Neutrophil (primary cell): ENCODE results near the gene WDR5.
"Not testable (repeated sequence)": the region's sequence is repeated elsewhere in the genome, so short reads cannot be mapped to it uniquely, and the experiment has no call there.

Experiments
- H3K27ac ChIP-seq: fragments of 200-600 bp; sonication (generic); 2 replicates; pipeline ENCODE4 v1.5.1; 2016; ENCODE audit warnings: mild to moderate bottlenecking, moderate library complexity
- H3K27me3 ChIP-seq: fragments of 200-600 bp; sonication (generic); 2 replicates; pipeline ENCODE4 v1.6.0; 2016; ENCODE audit warnings: mild to moderate bottlenecking
- H3K36me3 ChIP-seq: fragments of 200-600 bp; sonication (generic); 2 replicates; pipeline ENCODE4 v1.5.1; 2017
- H3K4me1 ChIP-seq, 2 experiments: fragments of 200-600 bp in 1 of 2; sonication (generic) in 1 of 2; 1 replicate in 1 of 2; 2 replicates in 1 of 2; pipeline versions ENCODE4 v1.5.1 to v1.6.1; 2013 to 2016; ENCODE audit warnings: low read depth in 1 of 2, low read length in 1 of 2, mild to moderate bottlenecking in 1 of 2, moderate library complexity in 1 of 2; ENCODE audit not compliant: control insufficient read depth in 1 of 2, insufficient read depth in 1 of 2
- H3K4me3 ChIP-seq, 2 experiments: fragments of 200-600 bp in 1 of 2; sonication (generic) in 1 of 2; 1 replicate in 1 of 2; 2 replicates in 1 of 2; pipeline ENCODE4 v1.5.1; 2013 to 2016; ENCODE audit warnings: low read depth in 1 of 2, low read length in 1 of 2, mild to moderate bottlenecking in 1 of 2, moderate library complexity in 1 of 2
- H3K9me3 ChIP-seq: fragments of 200-600 bp; sonication (generic); 2 replicates; pipeline ENCODE4 v1.5.1; 2016
- TF ChIP-seq, protein P1 (sequence below): fragments of 200-600 bp; sonication (generic); IDR thresholded peaks from 2 replicates; pipeline ENCODE4 v1.5.1; 2016; ENCODE audit warnings: antibody characterized with exemption

Gene WDR5

GRCh38 chr9:134101623-134102149, 34.2 kb upstream of the WDR5 start:
- Histone ChIP-seq H3K9me3 (no peaks in the 10 kb centered on the region), H3K36me3 (no peaks in the 10 kb centered on the region), H3K4me3 (no peak overlapping the region), H3K27me3 (peaks cover 9% of the 10 kb centered on the region), H3K4me1 (no peaks in the 10 kb centered on the region), H3K27ac (no peak overlapping the region)
- TF ChIP-seq, protein P1, sequence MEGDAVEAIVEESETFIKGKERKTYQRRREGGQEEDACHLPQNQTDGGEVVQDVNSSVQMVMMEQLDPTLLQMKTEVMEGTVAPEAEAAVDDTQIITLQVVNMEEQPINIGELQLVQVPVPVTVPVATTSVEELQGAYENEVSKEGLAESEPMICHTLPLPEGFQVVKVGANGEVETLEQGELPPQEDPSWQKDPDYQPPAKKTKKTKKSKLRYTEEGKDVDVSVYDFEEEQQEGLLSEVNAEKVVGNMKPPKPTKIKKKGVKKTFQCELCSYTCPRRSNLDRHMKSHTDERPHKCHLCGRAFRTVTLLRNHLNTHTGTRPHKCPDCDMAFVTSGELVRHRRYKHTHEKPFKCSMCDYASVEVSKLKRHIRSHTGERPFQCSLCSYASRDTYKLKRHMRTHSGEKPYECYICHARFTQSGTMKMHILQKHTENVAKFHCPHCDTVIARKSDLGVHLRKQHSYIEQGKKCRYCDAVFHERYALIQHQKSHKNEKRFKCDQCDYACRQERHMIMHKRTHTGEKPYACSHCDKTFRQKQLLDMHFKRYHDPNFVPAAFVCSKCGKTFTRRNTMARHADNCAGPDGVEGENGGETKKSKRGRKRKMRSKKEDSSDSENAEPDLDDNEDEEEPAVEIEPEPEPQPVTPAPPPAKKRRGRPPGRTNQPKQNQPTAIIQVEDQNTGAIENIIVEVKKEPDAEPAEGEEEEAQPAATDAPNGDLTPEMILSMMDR, result no peak

DNA sequence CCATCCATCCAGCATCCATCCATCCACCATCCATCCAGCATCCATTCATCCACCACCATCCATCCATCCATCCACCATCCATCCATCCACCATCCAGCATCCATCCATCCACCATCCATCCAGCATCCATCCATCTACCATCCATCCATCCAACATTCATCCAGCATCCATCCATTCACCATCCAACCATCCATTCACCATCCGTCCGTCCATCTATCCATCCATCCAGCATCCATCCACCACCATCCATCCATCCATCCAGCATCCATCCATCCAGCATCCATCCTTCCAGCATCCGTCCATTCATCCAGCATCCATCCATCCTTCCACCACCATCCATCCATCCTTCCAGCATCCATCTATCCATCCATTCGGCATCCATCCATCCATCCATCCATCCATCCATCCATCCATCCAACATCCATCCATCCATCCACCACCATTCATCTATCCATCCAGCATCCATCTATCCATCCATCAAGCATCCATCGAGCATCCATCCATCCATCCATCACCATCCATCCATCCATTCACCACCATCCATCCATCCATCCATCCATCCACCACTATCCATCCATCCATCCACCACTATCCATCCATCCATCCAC, 32.4 kb upstream of the WDR5 start:
- Histone ChIP-seq H3K36me3 (no peaks in the 10 kb centered on the region), H3K9me3 (no peaks in the 10 kb centered on the region), H3K27ac (no peak overlapping the region), H3K4me1 (no peaks in the 10 kb centered on the region), H3K27me3 (peaks cover 18% of the 10 kb centered on the region), H3K4me3 (no peak overlapping the region)
- TF ChIP-seq, protein P1, result no peak

- Histone ChIP-seq H3K9me3 (no peaks in the 10 kb centered on the region), H3K27me3 (peaks cover 9% of the 10 kb centered on the region), H3K36me3 (no peaks in the 10 kb centered on the region), H3K4me1 (no peaks in the 10 kb centered on the region), H3K4me3 (no peak overlapping the region), H3K27ac (no peak overlapping the region)
- TF ChIP-seq, protein P1, result no peak
Measured at GRCh38 chr9:134111064-134111463, 24.8 kb upstream of the WDR5 start.

- H3K4me1 ChIP-seq, result no peaks in the 10 kb centered on the region
- no peak overlapping the region for H3K27ac ChIP-seq
- TF ChIP-seq, protein P1, result no peak
- no peaks in the 10 kb centered on the region for H3K9me3 ChIP-seq
- no peaks in the 10 kb centered on the region for H3K36me3 ChIP-seq
- H3K4me3 ChIP-seq, result no peak overlapping the region
- peaks cover 9% of the 10 kb centered on the region for H3K27me3 ChIP-seq
Measured at GRCh38 chr9:134112561-134112960, 23.3 kb upstream of the WDR5 start.

DNA sequence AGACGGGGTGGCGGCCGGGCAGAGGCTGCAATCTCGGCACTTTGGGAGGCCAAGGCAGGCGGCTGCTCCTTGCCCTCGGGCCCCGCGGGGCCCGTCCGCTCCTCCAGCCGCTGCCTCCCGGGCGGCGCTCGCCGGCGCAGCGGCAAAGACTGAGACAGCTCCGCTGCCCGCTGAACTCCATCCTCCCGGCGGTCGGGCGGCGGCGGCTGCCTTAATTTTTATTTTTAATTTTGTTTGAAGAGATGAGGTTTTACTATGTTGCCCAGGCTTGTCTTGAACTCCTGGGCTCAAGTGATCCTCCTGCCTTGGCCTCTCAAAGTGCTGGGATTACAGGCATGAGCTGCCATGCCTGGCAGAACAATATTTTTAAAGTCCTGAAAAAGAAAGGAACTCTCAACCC, 16.9 kb upstream of the WDR5 start:
- H3K27me3 ChIP-seq, H3K9me3 ChIP-seq, H3K36me3 ChIP-seq, H3K27ac ChIP-seq, H3K4me3 ChIP-seq: not testable (repeated sequence)
- H3K4me1 ChIP-seq, result peaks cover 11 to 12% of the 10 kb centered on the region in 2 experiments

DNA sequence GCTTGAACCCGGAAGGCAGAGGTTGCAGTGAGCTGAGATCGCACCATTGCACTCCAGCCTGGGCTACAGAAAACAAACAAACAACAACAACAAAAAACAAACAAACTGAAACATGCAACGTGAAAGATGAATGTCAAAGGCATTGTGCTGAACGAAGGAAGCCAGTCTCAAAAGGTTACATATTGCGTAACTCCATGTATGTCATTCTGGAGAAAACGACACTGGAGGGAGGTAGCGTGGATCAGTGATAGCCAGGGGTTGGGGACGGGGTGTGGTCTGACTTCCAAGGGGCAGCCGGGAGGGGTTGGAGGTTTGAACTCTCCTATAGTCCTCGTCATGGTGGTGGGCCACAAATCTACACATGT, 12.1 kb upstream of the WDR5 start:
- TF ChIP-seq, protein P1, result no peak
- Histone ChIP-seq H3K27ac (no peak overlapping the region), H3K4me3 (no peak overlapping the region), H3K27me3 (no peaks in the 10 kb centered on the region), H3K4me1 (peaks cover 11 to 12% of the 10 kb centered on the region in 2 experiments), H3K36me3 (no peaks in the 10 kb centered on the region), H3K9me3 (no peaks in the 10 kb centered on the region)
